Measurements from ENCODE around the gene TBC1D1.

- TF ChIP-seq JUN (IDR thresholded peaks at IDR 0.05; ENCODE audit: borderline replicate concordance, insufficient read depth, insufficient read length, low read depth): no peak
- no peak for TF ChIP-seq MYC (IDR thresholded peaks at IDR 0.05; ENCODE audit: low read depth, low read length)
- TF ChIP-seq POLR2A (IDR thresholded peaks at IDR 0.05; ENCODE audit: low read depth, low read length): no peak
- no peak for TF ChIP-seq CTCF (IDR thresholded peaks at IDR 0.05; ENCODE audit: extremely low read depth in 1 of 2, insufficient read depth in 1 of 2, low read depth in 1 of 2, low read length in 2 of 2)
- TF ChIP-seq POLR2AphosphoS5 (IDR thresholded peaks at IDR 0.05; ENCODE audit: insufficient read depth, low read depth, low read length): no peak
- no peak for TF ChIP-seq EZH2 (IDR thresholded peaks at IDR 0.05; ENCODE audit: borderline replicate concordance, low read depth, low read length, severe bottlenecking)
- TF ChIP-seq MAX (IDR thresholded peaks at IDR 0.05; ENCODE audit: insufficient read depth, insufficient read length): no peak
Measured at GRCh38 chr4:38092701-38093100, 201.8 kb downstream of the TBC1D1 start.

Data from endothelial cell of umbilical vein (primary cell).